Endothelial cell of umbilical vein (primary cell): ENCODE measurements around the gene HECTD2. TPM values are rescaled to one million over a fixed set of nuclear protein-coding genes. Genes with fewer than 3 reads are reported as not detected.

Source experiments
- BruUV-seq: library from RNA; stranded (reverse); fragments of 400-500 nt; replicated peaks from 2 replicates; lab custom pipeline; 2021; lab: Mats Ljungman, UMichigan
- CTCF ChIA-PET: fragments of 300-600, 350-600 bp; sonication (Branson Sonifier 250); formaldehyde crosslinking; loops from one replicate; lab custom pipeline; 2021; ENCODE audit warnings: antibody characterized with exemption, inconsistent platforms; lab: Charles Lee
- POLR2A ChIA-PET: fragments of 300-600, 350-600 bp; sonication (Branson Sonifier 250); formaldehyde crosslinking; loops from one replicate; lab custom pipeline; 2021; ENCODE audit warnings: antibody characterized with exemption, inconsistent platforms; lab: Charles Lee
- DNase-seq: peaks from one replicate; pipeline ENCODE4 v3.0.0-alpha.2; 2011; ENCODE audit warnings: low read depth, low spot score
- FAIRE-seq: peaks from 2 replicates; lab custom pipeline; 2011; peaks lifted over from hg19 to GRCh38; lab: Jason Lieb, UNC
- H2AFZ ChIP-seq: 2 replicates; pipeline ENCODE4 v1.6.0; 2012; ENCODE audit warnings: low read depth, low read length, control low read depth, inconsistent platforms
- H3K27ac ChIP-seq: 2 replicates; pipeline ENCODE4 v1.5.1; 2011; ENCODE audit warnings: low read depth, mild to moderate bottlenecking, control low read depth, low read length, moderate library complexity; ENCODE audit not compliant: insufficient read depth
- H3K27me3 ChIP-seq, 2 experiments: 2 replicates each; pipeline versions ENCODE4 v1.6.0 to v1.6.1; 2011; ENCODE audit warnings: low read length in 2 of 2, mixed read lengths in 1 of 2; ENCODE audit not compliant: control insufficient read depth in 2 of 2, insufficient read depth in 2 of 2
- H3K36me3 ChIP-seq, 2 experiments: 2 replicates in 1 of 2; 3 replicates in 1 of 2; pipeline ENCODE4 v1.5.1; 2011; ENCODE audit warnings: low read length in 2 of 2, mild to moderate bottlenecking in 1 of 2, moderate library complexity in 1 of 2; ENCODE audit not compliant: control insufficient read depth in 2 of 2, insufficient read depth in 2 of 2; ENCODE audit errors: extremely low read depth in 1 of 2
- H3K4me1 ChIP-seq: 3 replicates; pipeline ENCODE4 v1.5.1; 2011; ENCODE audit warnings: mild to moderate bottlenecking, low read length; ENCODE audit not compliant: control insufficient read depth, insufficient read depth; ENCODE audit errors: extremely low read depth
- H3K4me2 ChIP-seq: 2 replicates; pipeline ENCODE4 v1.6.1; 2011; ENCODE audit warnings: low read length, control low read depth, mixed read lengths; ENCODE audit not compliant: insufficient read depth
- H3K4me3 ChIP-seq, 3 experiments: fragments of 200-600 bp in 1 of 3; sonication (generic), shearing (Covaris generic) in 1 of 3; replicated peaks in 1 of 3; 2 replicates each; pipeline ENCODE4 v1.5.1; 2011 to 2016; ENCODE audit warnings: control low read depth in 3 of 3, low read length in 3 of 3, mild to moderate bottlenecking in 2 of 3, inconsistent platforms in 1 of 3, low read depth in 1 of 3, moderate library complexity in 1 of 3; ENCODE audit not compliant: insufficient read depth in 1 of 3
- H3K79me2 ChIP-seq: 2 replicates; pipeline ENCODE4 v1.6.0; 2012; ENCODE audit warnings: low read length, inconsistent platforms; ENCODE audit not compliant: control insufficient read depth, insufficient read depth
- H3K9ac ChIP-seq: replicated peaks from 2 replicates; pipeline ENCODE3; 2011; ENCODE audit warnings: low read length, control low read depth; ENCODE audit not compliant: insufficient read depth; ENCODE audit errors: extremely low read depth
- H3K9me1 ChIP-seq: replicated peaks from 3 replicates; pipeline ENCODE4 v1.6.0; 2011; ENCODE audit warnings: mild to moderate bottlenecking, low read length; ENCODE audit not compliant: control insufficient read depth, insufficient read depth; ENCODE audit errors: extremely low read depth
- H3K9me3 ChIP-seq: replicated peaks from 2 replicates; pipeline ENCODE4 v1.5.1; 2012; ENCODE audit warnings: low read length, inconsistent platforms; ENCODE audit not compliant: control insufficient read depth, insufficient read depth
- H4K20me1 ChIP-seq: replicated peaks from 2 replicates; pipeline ENCODE3; 2011; ENCODE audit warnings: mild to moderate bottlenecking, low read length; ENCODE audit not compliant: control insufficient read depth, insufficient read depth; ENCODE audit errors: extremely low read depth
- EZH2 ChIP-seq: IDR thresholded peaks from 2 replicates; pipeline ENCODE4 v1.6.1; 2012; ENCODE audit warnings: borderline replicate concordance, low read depth, mild to moderate bottlenecking, moderate library complexity, low read length, inconsistent platforms; ENCODE audit not compliant: severe bottlenecking
- FOS ChIP-seq: IDR thresholded peaks from 2 replicates; pipeline ENCODE4 v1.6.1; 2011; ENCODE audit warnings: mild to moderate bottlenecking, low read length, moderate library complexity, borderline replicate concordance; ENCODE audit not compliant: insufficient read depth
- GATA2 ChIP-seq: IDR thresholded peaks from 2 replicates; pipeline ENCODE4 v1.7.0; 2011; ENCODE audit warnings: low read depth, mild to moderate bottlenecking, moderate library complexity, mixed read lengths, low read length; ENCODE audit not compliant: insufficient read length, insufficient read depth
- JUN ChIP-seq: IDR thresholded peaks from 2 replicates; pipeline ENCODE4 v1.6.1; 2011; ENCODE audit warnings: borderline replicate concordance, low read depth; ENCODE audit not compliant: insufficient read length, insufficient read depth
- MYC ChIP-seq: IDR thresholded peaks from one replicate; pipeline ENCODE4 v1.6.1; 2011; ENCODE audit warnings: mild to moderate bottlenecking, low read depth, low read length
- POLR2A ChIP-seq: IDR thresholded peaks from 2 replicates; pipeline ENCODE4 v1.6.1; 2012; ENCODE audit warnings: low read depth, mild to moderate bottlenecking, control low read depth, low read length
- POLR2AphosphoS5 ChIP-seq: IDR thresholded peaks from 2 replicates; pipeline ENCODE4 v1.6.1; 2012; ENCODE audit warnings: low read depth, mild to moderate bottlenecking, control low read depth, low read length, moderate library complexity; ENCODE audit not compliant: insufficient read depth
- dilution Hi-C: fragments of 300-500 bp; cut with MboI; formaldehyde crosslinking; loops from one replicate; pipeline ENCODE4 v1.15.0; 2019; ENCODE audit warnings: low sequenced_read_pairs; ENCODE audit not compliant: extremely low pct_ligation_motif_present
- intact Hi-C: fragments of 100-400 bp; cut with micrococcal nuclease; formaldehyde crosslinking; loops from one replicate; pipeline ENCODE4 v1.10.0; 2022
- polyA plus RNA-seq, 4 experiments: library from polyadenylated mRNA; depleted of rRNA in 3 of 4; stranded (reverse) in 3 of 4; unstranded in 1 of 4; fragments of >200 nt; gene quantifications; 2 replicates each; pipeline versions ENCODE4 v1.2.1 to v1.2.3, GENCODE V29; 2011 to 2012; ENCODE audit warnings: missing spikeins in 1 of 4
- total RNA-seq: library from RNA; stranded (reverse); gene quantifications from 2 replicates; pipeline ENCODE4 v1.2.3, GENCODE V29; 2021
- TF ChIP-seq, protein P1 (sequence below): IDR thresholded peaks from 2 replicates; pipeline ENCODE4 v1.6.1; 2011; ENCODE audit not compliant: insufficient read depth, insufficient read length
- TF ChIP-seq, protein P2 (sequence below), 2 donors: IDR thresholded peaks; 1 replicate in 1 of 2; 2 replicates in 1 of 2; pipeline ENCODE4 v1.5.1; 2011; ENCODE audit warnings: low read length in 2 of 2, mild to moderate bottlenecking in 2 of 2, moderate library complexity in 2 of 2, control low read depth in 1 of 2, inconsistent platforms in 1 of 2, low read depth in 1 of 2; ENCODE audit not compliant: insufficient read depth in 1 of 2; ENCODE audit errors: extremely low read depth in 1 of 2

HECTD2 gene
- total and polyA plus RNA-seq, 2 donors (not counting 3 experiments of a cell fraction or from before 2014, with no cell fraction given) = 4.2 to 10.7 TPM

DNA sequence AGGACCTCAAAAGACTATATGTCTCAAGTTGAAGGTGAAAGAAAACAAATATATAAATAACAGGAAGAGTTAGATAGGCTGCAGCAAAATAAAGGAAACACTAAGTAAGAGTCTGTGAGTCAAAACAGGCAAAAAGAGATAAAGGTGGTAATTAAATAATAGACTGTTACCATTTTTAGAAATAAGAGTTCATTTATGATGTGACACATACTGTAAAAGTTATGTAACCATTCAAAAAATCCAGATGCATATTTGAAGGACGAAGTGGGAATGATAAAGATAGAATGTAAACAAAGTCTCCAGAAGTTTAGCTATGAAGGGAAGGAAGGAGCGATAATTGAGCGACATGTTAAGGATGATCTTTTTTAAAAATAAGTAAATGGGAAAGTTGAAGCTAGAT is 50.5 kb downstream of the HECTD2 start:
- Histone ChIP-seq H3K4me3 (no peak overlapping the region), H3K36me3 (no peaks in the 10 kb centered on the region), H2AFZ (no peak overlapping the region), H3K4me1 (no peaks in the 10 kb centered on the region), H3K27me3 (no peaks in the 10 kb centered on the region), H3K9me3 (no peaks in the 10 kb centered on the region), H3K4me2 (no peak overlapping the region), H3K27ac (no peak overlapping the region), H3K79me2 (no peaks in the 10 kb centered on the region), H4K20me1 (no peaks in the 10 kb centered on the region), H3K9me1 (peaks cover 3% of the 10 kb centered on the region), H3K9ac (no peak overlapping the region)
- ChIA-PET CTCF (no interaction called here), POLR2A (no interaction called here)
- intact Hi-C loops (no loop called here), dilution Hi-C loops (no loop called here)
- BruUV-seq = no TSS peak
- TF ChIP-seq POLR2AphosphoS5 (no peak), FOS (no peak), GATA2 (no peak), EZH2 (no peak), MYC (no peak), POLR2A (no peak), JUN (no peak)
- TF ChIP-seq, protein P1, sequence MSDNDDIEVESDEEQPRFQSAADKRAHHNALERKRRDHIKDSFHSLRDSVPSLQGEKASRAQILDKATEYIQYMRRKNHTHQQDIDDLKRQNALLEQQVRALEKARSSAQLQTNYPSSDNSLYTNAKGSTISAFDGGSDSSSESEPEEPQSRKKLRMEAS = no peak
- TF ChIP-seq, protein P2, sequence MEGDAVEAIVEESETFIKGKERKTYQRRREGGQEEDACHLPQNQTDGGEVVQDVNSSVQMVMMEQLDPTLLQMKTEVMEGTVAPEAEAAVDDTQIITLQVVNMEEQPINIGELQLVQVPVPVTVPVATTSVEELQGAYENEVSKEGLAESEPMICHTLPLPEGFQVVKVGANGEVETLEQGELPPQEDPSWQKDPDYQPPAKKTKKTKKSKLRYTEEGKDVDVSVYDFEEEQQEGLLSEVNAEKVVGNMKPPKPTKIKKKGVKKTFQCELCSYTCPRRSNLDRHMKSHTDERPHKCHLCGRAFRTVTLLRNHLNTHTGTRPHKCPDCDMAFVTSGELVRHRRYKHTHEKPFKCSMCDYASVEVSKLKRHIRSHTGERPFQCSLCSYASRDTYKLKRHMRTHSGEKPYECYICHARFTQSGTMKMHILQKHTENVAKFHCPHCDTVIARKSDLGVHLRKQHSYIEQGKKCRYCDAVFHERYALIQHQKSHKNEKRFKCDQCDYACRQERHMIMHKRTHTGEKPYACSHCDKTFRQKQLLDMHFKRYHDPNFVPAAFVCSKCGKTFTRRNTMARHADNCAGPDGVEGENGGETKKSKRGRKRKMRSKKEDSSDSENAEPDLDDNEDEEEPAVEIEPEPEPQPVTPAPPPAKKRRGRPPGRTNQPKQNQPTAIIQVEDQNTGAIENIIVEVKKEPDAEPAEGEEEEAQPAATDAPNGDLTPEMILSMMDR (IDR thresholded peaks at IDR 0.05; ENCODE audit: extremely low read depth in 1 of 2, insufficient read depth in 1 of 2, low read depth in 1 of 2, low read length in 2 of 2) = no peak
- DNase-seq (no peak), FAIRE-seq (no peak)
